Measurements from ENCODE around the gene COL4A2. TPM values are rescaled to one million over a fixed set of nuclear protein-coding genes. Genes with fewer than 3 reads are reported as not detected.

The COL4A2 gene
- total RNA-seq, 1 donor from 2014 or later, result 120 TPM

DNA sequence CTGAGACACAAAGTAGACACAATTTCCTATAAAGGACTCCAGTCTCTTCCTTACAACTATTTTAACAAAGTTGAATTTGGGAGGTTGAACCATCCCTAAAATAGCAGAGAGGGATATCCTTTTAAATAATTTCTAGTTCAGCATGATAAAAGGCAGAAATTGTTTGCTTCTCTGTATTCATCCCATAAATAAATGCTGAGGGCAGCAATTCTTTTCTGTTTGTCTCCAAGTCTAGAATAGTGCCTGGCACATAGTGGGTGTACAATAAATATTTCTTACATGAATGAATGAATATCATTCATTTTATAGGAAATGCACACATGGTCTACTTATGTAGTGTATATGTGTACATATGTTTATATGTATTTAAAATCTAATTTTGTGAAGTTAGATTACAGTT is 12.5 kb upstream of the COL4A2 start:
- Mint-ChIP-seq H3K36me3 (ENCODE audit: insufficient read depth) (peaks cover 3% of the 10 kb centered on the region), H3K27ac (no peak overlapping the region), H3K4me1 (ENCODE audit: low read depth) (peaks cover 6% of the 10 kb centered on the region), H3K27me3 (peaks cover 15% of the 10 kb centered on the region), H3K4me3 (ENCODE audit: low read depth) (no peak overlapping the region), H3K9me3 (ENCODE audit: low read depth) (peaks cover 3% of the 10 kb centered on the region)
- no peak for DNase-seq (ENCODE audit: low spot score, unreplicated experiment)
- TF ChIP-seq, protein P1, sequence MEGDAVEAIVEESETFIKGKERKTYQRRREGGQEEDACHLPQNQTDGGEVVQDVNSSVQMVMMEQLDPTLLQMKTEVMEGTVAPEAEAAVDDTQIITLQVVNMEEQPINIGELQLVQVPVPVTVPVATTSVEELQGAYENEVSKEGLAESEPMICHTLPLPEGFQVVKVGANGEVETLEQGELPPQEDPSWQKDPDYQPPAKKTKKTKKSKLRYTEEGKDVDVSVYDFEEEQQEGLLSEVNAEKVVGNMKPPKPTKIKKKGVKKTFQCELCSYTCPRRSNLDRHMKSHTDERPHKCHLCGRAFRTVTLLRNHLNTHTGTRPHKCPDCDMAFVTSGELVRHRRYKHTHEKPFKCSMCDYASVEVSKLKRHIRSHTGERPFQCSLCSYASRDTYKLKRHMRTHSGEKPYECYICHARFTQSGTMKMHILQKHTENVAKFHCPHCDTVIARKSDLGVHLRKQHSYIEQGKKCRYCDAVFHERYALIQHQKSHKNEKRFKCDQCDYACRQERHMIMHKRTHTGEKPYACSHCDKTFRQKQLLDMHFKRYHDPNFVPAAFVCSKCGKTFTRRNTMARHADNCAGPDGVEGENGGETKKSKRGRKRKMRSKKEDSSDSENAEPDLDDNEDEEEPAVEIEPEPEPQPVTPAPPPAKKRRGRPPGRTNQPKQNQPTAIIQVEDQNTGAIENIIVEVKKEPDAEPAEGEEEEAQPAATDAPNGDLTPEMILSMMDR (IDR thresholded peaks at IDR 0.05; ENCODE audit: unreplicated experiment), result no peak

DNA sequence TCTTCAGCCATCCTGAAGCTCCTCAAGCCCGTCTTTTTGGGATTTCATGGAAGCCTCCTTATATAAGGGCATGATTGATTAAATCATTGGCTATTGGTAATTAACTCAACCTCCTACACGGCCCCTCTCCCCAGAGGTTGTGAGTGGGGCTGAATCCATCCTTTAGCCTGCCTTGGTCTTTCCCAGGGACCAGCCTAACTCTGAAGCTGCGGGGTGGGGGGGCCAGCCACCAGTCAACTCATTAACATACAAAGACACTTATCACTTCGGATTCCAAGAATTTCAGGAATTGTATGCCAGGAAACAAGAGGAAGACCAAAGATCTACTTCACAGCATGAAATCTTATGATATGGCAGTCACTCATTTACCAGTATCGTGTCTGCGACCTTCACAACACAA is 10.1 kb upstream of the COL4A2 start:
- Mint-ChIP-seq H3K4me1 (ENCODE audit: low read depth) (peaks cover 8% of the 10 kb centered on the region), H3K27me3 (peaks cover 32% of the 10 kb centered on the region), H3K36me3 (ENCODE audit: insufficient read depth) (peaks cover 5% of the 10 kb centered on the region), H3K4me3 (ENCODE audit: low read depth) (no peak overlapping the region), H3K27ac (no peak overlapping the region), H3K9me3 (ENCODE audit: low read depth) (peaks cover 3% of the 10 kb centered on the region)
- TF ChIP-seq, protein P1 (IDR thresholded peaks at IDR 0.05; ENCODE audit: unreplicated experiment), result no peak
- no peak for DNase-seq (ENCODE audit: low spot score, unreplicated experiment)

DNA sequence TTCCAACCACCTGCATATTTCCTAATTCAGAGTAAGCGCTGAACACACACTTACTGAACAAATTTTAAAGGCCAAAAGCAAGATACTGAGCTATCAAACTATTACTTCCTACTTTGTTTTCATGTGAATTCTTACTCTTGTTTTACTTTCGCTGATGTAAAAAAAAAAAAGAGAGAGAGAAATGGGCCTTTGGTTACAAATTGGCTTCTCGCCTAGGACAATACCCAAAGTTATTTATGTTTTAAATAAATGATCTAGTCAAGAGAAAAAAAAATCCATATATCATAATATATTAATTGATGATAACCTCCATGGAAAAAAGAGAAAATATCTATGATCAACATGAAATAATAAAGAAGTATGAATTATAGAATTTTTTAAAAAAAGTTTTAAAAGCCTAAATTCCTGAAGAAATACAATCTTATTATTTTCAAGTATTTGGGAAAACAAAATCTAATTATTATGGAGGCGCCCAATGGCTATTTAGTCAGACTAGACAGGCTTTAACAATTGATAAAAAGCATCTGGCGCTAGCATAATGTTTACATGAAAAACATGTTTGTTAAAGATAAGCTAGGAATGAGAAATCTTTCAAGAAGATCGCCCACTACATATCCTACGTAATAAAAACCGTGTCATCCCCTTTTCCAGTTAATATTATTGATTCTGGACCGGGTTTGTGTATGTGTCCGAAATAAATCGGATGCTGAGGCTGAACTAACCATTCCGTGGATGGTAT is 9.1 kb upstream of the COL4A2 start:
- TF ChIP-seq, protein P1 (IDR thresholded peaks at IDR 0.05; ENCODE audit: unreplicated experiment), result no peak
- Mint-ChIP-seq H3K4me3 (ENCODE audit: low read depth) (no peak overlapping the region), H3K9me3 (ENCODE audit: low read depth) (no peaks in the 10 kb centered on the region), H3K36me3 (ENCODE audit: insufficient read depth) (peaks cover 8% of the 10 kb centered on the region), H3K4me1 (ENCODE audit: low read depth) (peaks cover 8% of the 10 kb centered on the region), H3K27ac (no peak overlapping the region), H3K27me3 (peaks cover 42% of the 10 kb centered on the region)
- DNase-seq (ENCODE audit: low spot score, unreplicated experiment), result no peak

DNA sequence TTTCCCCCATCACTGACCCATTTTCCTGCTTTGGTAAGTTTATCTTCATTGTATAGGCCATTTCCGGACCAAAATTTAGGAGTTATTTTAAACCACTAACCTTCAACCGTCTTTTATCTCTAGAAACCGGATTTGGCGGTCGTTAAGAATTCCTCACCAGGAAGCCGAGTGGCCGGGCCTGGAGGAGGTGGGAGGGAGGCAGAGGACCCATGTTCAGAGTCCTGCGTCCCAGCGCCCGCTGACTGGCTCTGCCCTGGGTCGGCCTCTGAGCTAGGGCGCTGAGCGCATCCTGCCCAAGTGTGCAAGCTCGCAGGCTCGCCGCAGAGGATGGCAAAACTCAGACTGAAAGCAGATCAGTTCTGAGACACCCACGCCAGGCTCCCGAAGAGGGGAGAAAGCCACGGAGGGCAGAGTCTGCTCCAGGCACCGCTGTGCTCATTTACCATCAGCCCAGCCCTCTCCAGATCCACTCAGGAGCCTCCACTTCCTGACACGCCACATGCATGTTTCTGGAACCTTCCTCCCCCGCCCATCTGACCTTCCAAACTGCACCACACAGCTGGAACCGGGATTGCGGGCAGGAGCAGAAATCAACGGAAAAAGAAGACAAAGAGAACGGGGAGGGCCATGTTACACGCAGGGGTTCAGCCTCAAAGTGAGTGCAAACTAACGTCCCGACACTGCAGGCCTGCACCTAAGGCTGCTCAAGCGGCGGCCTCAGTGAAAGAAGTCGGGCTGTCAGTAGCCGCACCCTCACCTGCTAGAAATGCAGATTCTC is 8.4 kb upstream of the COL4A2 start:
- no peak overlapping the region for H3K4me3 Mint-ChIP-seq (ENCODE audit: low read depth)
- peaks cover 12% of the 10 kb centered on the region for H3K4me1 Mint-ChIP-seq (ENCODE audit: low read depth)
- no peaks in the 10 kb centered on the region for H3K9me3 Mint-ChIP-seq (ENCODE audit: low read depth)
- no peak overlapping the region for H3K27ac Mint-ChIP-seq
- peaks cover 9% of the 10 kb centered on the region for H3K36me3 Mint-ChIP-seq (ENCODE audit: insufficient read depth)
- TF ChIP-seq, protein P1 (IDR thresholded peaks at IDR 0.05; ENCODE audit: unreplicated experiment), result no peak
- peaks cover 49% of the 10 kb centered on the region for H3K27me3 Mint-ChIP-seq
- no peak for DNase-seq (ENCODE audit: low spot score, unreplicated experiment)

DNA sequence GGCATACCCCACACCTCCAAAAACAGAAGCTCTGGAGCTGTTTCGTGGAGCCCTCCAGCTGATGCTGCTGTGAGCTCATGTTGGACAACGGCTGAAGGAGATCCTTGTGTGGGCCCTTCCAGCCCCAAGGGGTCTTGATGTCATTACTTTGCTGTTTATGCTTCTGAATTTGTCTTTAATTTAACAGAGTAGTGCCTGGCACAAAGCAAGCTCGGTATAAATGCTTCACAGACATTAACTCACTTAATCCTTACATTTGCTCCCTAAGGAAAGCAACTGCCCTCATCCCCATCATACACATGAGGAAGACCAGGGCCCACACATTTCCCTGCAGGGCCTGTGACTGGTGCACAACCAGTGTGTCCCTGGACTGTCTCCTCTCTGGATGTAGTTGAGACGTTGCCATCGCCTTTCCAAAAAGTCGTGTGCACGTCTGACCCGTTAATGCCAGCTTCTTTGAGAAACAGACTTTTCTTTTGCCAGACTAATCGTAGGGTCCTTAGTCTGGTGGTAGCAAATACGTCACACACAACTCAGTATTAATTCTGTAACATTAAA is 7.7 kb upstream of the COL4A2 start:
- Mint-ChIP-seq H3K27me3 (peaks cover 56% of the 10 kb centered on the region), H3K4me1 (ENCODE audit: low read depth) (peaks cover 15% of the 10 kb centered on the region), H3K27ac (no peak overlapping the region)

More for the DNA sequence above, 7.7 kb upstream of the COL4A2 start:
- H3K4me3 Mint-ChIP-seq (ENCODE audit: low read depth), result no peak overlapping the region
- no peaks in the 10 kb centered on the region for H3K9me3 Mint-ChIP-seq (ENCODE audit: low read depth)
- TF ChIP-seq, protein P1 (IDR thresholded peaks at IDR 0.05; ENCODE audit: unreplicated experiment), result no peak
- no peak for DNase-seq (ENCODE audit: low spot score, unreplicated experiment)
- peaks cover 9% of the 10 kb centered on the region for H3K36me3 Mint-ChIP-seq (ENCODE audit: insufficient read depth)
